A549 (cell line): ENCODE results near the gene CAPN13. TPM values are rescaled to one million over a fixed set of nuclear protein-coding genes. Genes with fewer than 3 reads are reported as not detected.
"Not testable (repeated sequence)": the region's sequence is repeated elsewhere in the genome, so short reads cannot be mapped to it uniquely, and the experiment has no call there.

ENCODE experiments used
- ATAC-seq, 2 experiments: fragments of 200-7000 bp in 1 of 2; fragments of >200 bp in 1 of 2; cut with Nextera tagmentation in 1 of 2; cut with Tn5 transposase in 1 of 2; 3 replicates each; pipeline versions ENCODE4 v1.8.0 to v1.9.1; 2018 to 2020; ENCODE audit warnings: mild to moderate bottlenecking in 1 of 2, moderate library complexity in 1 of 2
- CTCF ChIA-PET: fragments of 300-600 bp; sonication (Branson Sonifier 250); formaldehyde crosslinking; extraction: SDS; loops from one replicate; lab custom pipeline; 2021; ENCODE audit warnings: antibody characterized with exemption, inconsistent platforms; lab: Yijun Ruan, JAX
- POLR2A ChIA-PET: fragments of 350-600 bp; formaldehyde crosslinking; extraction: SDS; loops from one replicate; lab custom pipeline; 2021; ENCODE audit warnings: antibody characterized with exemption, inconsistent platforms; lab: Yijun Ruan, JAX
- DNase-seq, 2 experiments: peaks; one replicate each; pipeline versions ENCODE4 v3.0.0 to v3.0.0-alpha.2; 2011 to 2016; ENCODE audit warnings: low read depth in 1 of 2, low spot score in 1 of 2
- FAIRE-seq: peaks from 2 replicates; lab custom pipeline; 2011; peaks lifted over from hg19 to GRCh38; lab: Jason Lieb, UNC
- H3K27ac ChIP-seq, 2 experiments: fragments of >200 bp; sonication (Bioruptor Twin); formaldehyde crosslinking; 3 replicates each; pipeline ENCODE4 v1.5.1; 2016 to 2017
- H3K4me1 ChIP-seq: fragments of >200 bp; sonication (Bioruptor Twin); formaldehyde crosslinking; 3 replicates; pipeline ENCODE4 v1.6.1; 2016
- H3K4me2 ChIP-seq: fragments of >200 bp; sonication (Bioruptor Twin); formaldehyde crosslinking; 3 replicates; pipeline ENCODE4 v1.6.1; 2016
- H3K4me3 ChIP-seq: fragments of >200 bp; sonication (Bioruptor Twin); formaldehyde crosslinking; 3 replicates; pipeline ENCODE4 v1.5.1; 2016
- H3K9me3 ChIP-seq: fragments of >200 bp; sonication (Bioruptor Twin); formaldehyde crosslinking; 3 replicates; pipeline ENCODE4 v1.6.1; 2016
- BHLHE40 ChIP-seq: IDR thresholded peaks from 2 replicates; pipeline ENCODE4 v1.6.1; 2012; ENCODE audit warnings: low read depth, low read length, inconsistent platforms
- EHF ChIP-seq: fragments of 250-450 bp; sonication (Bioruptor Pico); IDR thresholded peaks from 2 replicates; pipeline ENCODE4 v1.5.0; 2020; ENCODE audit warnings: mild to moderate bottlenecking
- FOSL2 ChIP-seq, 2 experiments: fragments of 450-650 bp in 1 of 2; fragments of >200 bp in 1 of 2; sonication (Bioruptor Twin) in 1 of 2; formaldehyde crosslinking; IDR thresholded peaks; 2 replicates each; pipeline versions ENCODE4 v1.5.0 to v1.6.1; 2016 to 2020; ENCODE audit warnings: mild to moderate bottlenecking in 1 of 2, moderate library complexity in 1 of 2
- FOXS1 ChIP-seq: fragments of 250-450 bp; sonication (Bioruptor Pico); IDR thresholded peaks from 2 replicates; pipeline ENCODE4 v1.5.0; 2020; ENCODE audit warnings: mild to moderate bottlenecking, moderate library complexity
- GATA3 ChIP-seq: IDR thresholded peaks from 2 replicates; pipeline ENCODE4 v1.6.1; 2012; ENCODE audit warnings: borderline replicate concordance
- MAFK ChIP-seq: fragments of 450-650 bp; IDR thresholded peaks from 2 replicates; pipeline ENCODE4 v1.6.1; 2014; ENCODE audit not compliant: partially characterized antibody
- RAD21 ChIP-seq, 2 experiments: fragments of >200 bp in 1 of 2; sonication (Bioruptor Twin) in 1 of 2; formaldehyde crosslinking in 1 of 2; IDR thresholded peaks in 1 of 2; conservative IDR thresholded peaks in 1 of 2; 2 replicates in 1 of 2; 3 replicates in 1 of 2; pipeline ENCODE4 v1.6.1; 2012 to 2018; ENCODE audit warnings: inconsistent platforms in 1 of 2
- RCOR1 ChIP-seq: fragments of 150-350 bp; IDR thresholded peaks from 2 replicates; pipeline ENCODE4 v1.6.1; 2014; ENCODE audit warnings: antibody characterized with exemption, low read length, low read depth
- RNF2 ChIP-seq: fragments of 200-600 bp; sonication (generic); IDR thresholded peaks from 2 replicates; pipeline ENCODE4 v1.6.1; 2016; ENCODE audit warnings: low read depth, mild to moderate bottlenecking, antibody characterized with exemption, moderate library complexity, borderline replicate concordance
- SMC3 ChIP-seq: fragments of >200 bp; sonication (Bioruptor Twin); formaldehyde crosslinking; IDR thresholded peaks from 3 replicates; pipeline ENCODE4 v1.6.1; 2018; ENCODE audit warnings: inconsistent platforms
- TFCP2L1 ChIP-seq: fragments of 250-450 bp; sonication (Bioruptor Pico); IDR thresholded peaks from 2 replicates; pipeline ENCODE4 v1.5.0; 2021; ENCODE audit warnings: mild to moderate bottlenecking
- ZFP36 ChIP-seq: fragments of 450-650 bp; IDR thresholded peaks from 2 replicates; pipeline ENCODE4 v1.6.1; 2014; ENCODE audit warnings: borderline replicate concordance; ENCODE audit not compliant: partially characterized antibody
- WGBS: methylation state at CpG from one replicate; pipeline ENCODE4 v1.1.6; 2017; ENCODE audit errors: missing lambda C conversion rate; 5-methylcytosine and 5-hydroxymethylcytosine counted together
- polyA plus RNA-seq, 4 experiments: library from polyadenylated mRNA; depleted of rRNA in 3 of 4; stranded (reverse); fragments of >200 nt; fragmentation: RNase III in 1 of 4; extraction: RNeasy Plus Mini Kit Qiagen cat#74134 plus additional on column Dnase treatment in 1 of 4; gene quantifications; 2 replicates in 3 of 4; 3 replicates in 1 of 4; pipeline ENCODE4 v1.2.3, GENCODE V29; 2011 to 2017
- TF ChIP-seq, protein P1 (sequence below): fragments of 250-450 bp; sonication (Bioruptor Pico); IDR thresholded peaks from 2 replicates; pipeline ENCODE4 v1.5.0; 2020; ENCODE audit warnings: low read depth, mild to moderate bottlenecking, moderate library complexity
- TF ChIP-seq, protein P2 (sequence below): IDR thresholded peaks from 2 replicates; pipeline ENCODE4 v1.6.1; 2012; ENCODE audit warnings: low read depth, borderline replicate concordance
- TF ChIP-seq, protein P3 (sequence below): fragments of >200 bp; sonication (Bioruptor Twin); formaldehyde crosslinking; IDR thresholded peaks from 3 replicates; pipeline ENCODE4 v1.5.1; 2016

CAPN13 gene
- polyA plus RNA-seq, 2 of the 4 experiments (the other 2 are of a cell fraction): 0.08 to 0.18 TPM

DNA sequence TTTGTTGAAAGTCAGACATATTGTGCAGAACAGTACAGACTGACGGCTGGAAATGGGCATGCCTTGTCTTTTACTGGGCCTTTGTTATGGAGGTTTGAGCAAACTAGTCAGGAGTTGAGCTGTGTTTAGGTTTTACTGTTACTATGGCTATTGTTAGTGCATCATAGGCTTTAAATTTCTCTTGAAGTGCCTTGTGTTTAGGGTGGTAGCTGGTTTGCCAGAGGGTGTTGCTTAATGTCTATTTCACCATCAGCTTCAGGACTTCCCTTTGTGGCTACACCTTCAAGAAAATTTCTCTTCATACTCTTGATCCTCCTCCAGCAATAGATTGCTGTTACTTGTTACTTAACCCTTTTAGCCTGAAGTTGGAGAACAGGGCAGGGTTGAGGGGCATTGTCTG, 104.6 kb downstream of the CAPN13 start:
- Histone ChIP-seq H3K4me2 (no peak overlapping the region), H3K27ac (no peak overlapping the region), H3K9me3 (peaks cover 49% of the 10 kb centered on the region), H3K4me3 (no peak overlapping the region), H3K4me1 (no peaks in the 10 kb centered on the region)
- POLR2A ChIA-PET: no interaction called here
- CTCF ChIA-PET: interaction anchor here (1.0 to 17.6 kb wide), 7 partner anchors 11 to 631 kb away, joined by 3 to 430 read pairs (median 5); no protein-coding TSS in a partner anchor
- DNase-seq (no peak), FAIRE-seq (no peak), ATAC-seq (no peak)
- TF ChIP-seq GATA3: no peak
- no peak for TF ChIP-seq TFCP2L1 (CRISPR knock-in tag)
- TF ChIP-seq EHF (CRISPR knock-in tag): no peak
- no peak for TF ChIP-seq MAFK
- TF ChIP-seq RNF2: no peak
- no peak for TF ChIP-seq BHLHE40
- TF ChIP-seq, protein P1, sequence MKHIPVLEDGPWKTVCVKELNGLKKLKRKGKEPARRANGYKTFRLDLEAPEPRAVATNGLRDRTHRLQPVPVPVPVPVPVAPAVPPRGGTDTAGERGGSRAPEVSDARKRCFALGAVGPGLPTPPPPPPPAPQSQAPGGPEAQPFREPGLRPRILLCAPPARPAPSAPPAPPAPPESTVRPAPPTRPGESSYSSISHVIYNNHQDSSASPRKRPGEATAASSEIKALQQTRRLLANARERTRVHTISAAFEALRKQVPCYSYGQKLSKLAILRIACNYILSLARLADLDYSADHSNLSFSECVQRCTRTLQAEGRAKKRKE (CRISPR knock-in tag): no peak
- TF ChIP-seq, protein P2, sequence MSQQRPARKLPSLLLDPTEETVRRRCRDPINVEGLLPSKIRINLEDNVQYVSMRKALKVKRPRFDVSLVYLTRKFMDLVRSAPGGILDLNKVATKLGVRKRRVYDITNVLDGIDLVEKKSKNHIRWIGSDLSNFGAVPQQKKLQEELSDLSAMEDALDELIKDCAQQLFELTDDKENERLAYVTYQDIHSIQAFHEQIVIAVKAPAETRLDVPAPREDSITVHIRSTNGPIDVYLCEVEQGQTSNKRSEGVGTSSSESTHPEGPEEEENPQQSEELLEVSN: no peak
- TF ChIP-seq SMC3: no peak
- 19% methylated on average over 1 of the region's 1 CpG for WGBS

DNA sequence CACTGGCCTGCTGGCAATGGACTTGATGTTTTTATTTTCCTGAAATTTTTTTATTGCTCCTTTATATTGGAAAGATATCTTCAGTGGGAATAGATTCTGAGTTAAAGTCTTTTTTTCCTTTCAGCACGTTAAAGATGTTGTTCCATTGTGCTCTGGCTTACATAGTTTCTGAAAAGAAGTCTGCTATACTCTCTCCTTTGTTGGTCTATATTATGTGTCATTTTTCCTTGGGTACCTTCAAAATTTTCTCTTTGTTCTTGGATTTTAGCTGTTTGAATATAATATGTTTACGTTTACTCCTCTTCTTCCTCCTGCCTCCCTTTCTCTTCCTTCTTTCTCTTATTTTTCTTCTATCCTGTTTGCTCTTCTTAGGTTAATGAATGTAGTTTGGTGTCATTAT, 105.5 kb downstream of the CAPN13 start:
- under 1% methylated on average over 2 of the region's 2 CpGs for WGBS

DNA sequence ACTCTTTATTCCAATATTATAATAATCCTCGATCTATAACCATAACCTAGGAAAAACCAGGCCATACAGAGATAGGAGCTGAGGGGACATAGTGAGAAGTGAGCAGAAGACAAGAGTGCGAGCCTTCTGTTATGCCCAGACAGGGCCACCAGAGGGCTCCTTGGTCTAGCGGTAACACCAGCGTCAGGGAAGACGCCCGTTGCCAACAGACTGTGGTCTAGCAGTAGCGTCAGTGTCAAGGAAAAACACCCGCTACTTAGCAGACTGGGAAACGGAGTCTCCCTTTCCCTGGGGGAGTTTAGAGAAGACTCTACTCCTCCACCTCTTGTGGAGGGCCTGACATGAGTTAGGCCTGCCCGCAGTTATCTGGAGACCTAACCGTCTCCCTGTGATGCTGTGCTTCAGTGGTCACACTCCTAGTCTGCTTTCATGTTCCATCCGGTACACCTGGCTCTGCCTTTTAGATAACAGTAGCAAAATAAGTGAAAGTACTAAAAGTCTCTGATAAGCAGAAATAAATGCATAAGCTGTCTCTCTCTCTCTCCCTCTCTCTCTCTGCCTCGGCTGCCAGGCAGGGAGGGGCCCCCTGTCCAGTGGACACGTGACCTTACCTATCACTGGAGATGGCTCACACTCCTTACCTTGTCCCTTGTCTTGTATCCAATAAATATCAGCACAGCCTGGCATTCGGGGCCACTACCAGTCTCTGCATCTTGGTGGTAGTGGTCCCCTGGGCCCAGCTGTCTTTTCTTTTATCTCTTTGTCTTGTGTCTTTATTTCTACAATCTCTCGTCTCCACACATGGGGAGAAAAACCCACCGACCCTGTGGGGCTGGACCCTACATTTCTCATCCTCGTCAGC, 109.8 kb downstream of the CAPN13 start:
- H3K27ac ChIP-seq, H3K4me3 ChIP-seq, H3K4me2 ChIP-seq, FAIRE-seq, POLR2A ChIA-PET, H3K4me1 ChIP-seq: not testable (repeated sequence)
- DNase-seq (peak in 1 of 2 experiments; percentile 60), ATAC-seq (0 out of 6 replicates have a peak, but pooled peaks of 1 of the 2 experiments have one; percentile 34)
- peaks cover 41% of the 10 kb centered on the region for H3K9me3 ChIP-seq
- TF ChIP-seq RAD21 (conservative IDR thresholded peaks at IDR 0.05 in 1 of 2, IDR thresholded peaks at IDR 0.05 in 1 of 2) (peak; percentile 30 to 46; a peak in 3 of 5 replicates), ZFP36 (peak; percentile 32), SMC3 (peak; percentile 35; the same call in 1 of the 3 replicates)
- TF ChIP-seq, protein P3, sequence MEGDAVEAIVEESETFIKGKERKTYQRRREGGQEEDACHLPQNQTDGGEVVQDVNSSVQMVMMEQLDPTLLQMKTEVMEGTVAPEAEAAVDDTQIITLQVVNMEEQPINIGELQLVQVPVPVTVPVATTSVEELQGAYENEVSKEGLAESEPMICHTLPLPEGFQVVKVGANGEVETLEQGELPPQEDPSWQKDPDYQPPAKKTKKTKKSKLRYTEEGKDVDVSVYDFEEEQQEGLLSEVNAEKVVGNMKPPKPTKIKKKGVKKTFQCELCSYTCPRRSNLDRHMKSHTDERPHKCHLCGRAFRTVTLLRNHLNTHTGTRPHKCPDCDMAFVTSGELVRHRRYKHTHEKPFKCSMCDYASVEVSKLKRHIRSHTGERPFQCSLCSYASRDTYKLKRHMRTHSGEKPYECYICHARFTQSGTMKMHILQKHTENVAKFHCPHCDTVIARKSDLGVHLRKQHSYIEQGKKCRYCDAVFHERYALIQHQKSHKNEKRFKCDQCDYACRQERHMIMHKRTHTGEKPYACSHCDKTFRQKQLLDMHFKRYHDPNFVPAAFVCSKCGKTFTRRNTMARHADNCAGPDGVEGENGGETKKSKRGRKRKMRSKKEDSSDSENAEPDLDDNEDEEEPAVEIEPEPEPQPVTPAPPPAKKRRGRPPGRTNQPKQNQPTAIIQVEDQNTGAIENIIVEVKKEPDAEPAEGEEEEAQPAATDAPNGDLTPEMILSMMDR: peak; percentile 31
- 57% methylated on average over 18 of the region's 18 CpGs for WGBS
- CTCF ChIA-PET: interaction anchor here (0.7 to 13.6 kb wide), 6 partner anchors 12 to 533 kb away, joined by 3 to 191 read pairs (median 6); no protein-coding TSS in a partner anchor

More for the DNA sequence above, 105.5 kb downstream of the CAPN13 start:
- ChIA-PET POLR2A (no interaction called here), CTCF (interaction anchor here (1.0 to 17.6 kb wide), 5 partner anchors 10 to 632 kb away, joined by 3 to 430 read pairs (median 23); no protein-coding TSS in a partner anchor)
- peaks cover 53% of the 10 kb centered on the region for H3K9me3 ChIP-seq
- no peak for ATAC-seq
- no peak overlapping the region for H3K27ac ChIP-seq
- TF ChIP-seq MAFK (no peak), GATA3 (no peak), FOSL2 (IDR thresholded peaks at IDR 0.05) (no peak), FOSL2 (CRISPR knock-in tag; IDR thresholded peaks at IDR 0.05) (peak; percentile 33; the same call in 1 of the 2 replicates), FOXS1 (CRISPR knock-in tag) (peak; percentile 83; the same call in 1 of the 2 replicates), RCOR1 (no peak)
- no peak for DNase-seq
- peak; percentile 59 for FAIRE-seq
- no peak overlapping the region for H3K4me3 ChIP-seq
- no peak overlapping the region for H3K4me2 ChIP-seq
- H3K4me1 ChIP-seq: no peaks in the 10 kb centered on the region
